Stimulated activated memory B cell treated with anti-CD40 and anti-IgM and Interleukin-4, amounts not matched to agents 10 μg/mL and 1 μg/mL and 100 μg/mL, for 72 hours (primary cell): ENCODE measurements around the gene KIRREL3.
A peak's percentile ranks its signal among the peaks of the same experiment; 100 is the strongest.
"Not testable (repeated sequence)": the region's sequence is repeated elsewhere in the genome, so short reads cannot be mapped to it uniquely, and the experiment has no call there.

Source experiments
- ATAC-seq: fragments of 150-1000 bp; cut with Tn5 transposase; 2 replicates; pipeline ENCODE4 v1.10.0; 2021
- H3K27ac Mint-ChIP-seq: one replicate; pipeline ENCODE4 v1.8.0; 2022; ENCODE audit warnings: mild to moderate bottlenecking, mixed read lengths
- H3K27me3 Mint-ChIP-seq: one replicate; pipeline ENCODE4 v1.8.0; 2022; ENCODE audit warnings: mixed read lengths
- H3K36me3 Mint-ChIP-seq: one replicate; pipeline ENCODE4 v1.8.0; 2022; ENCODE audit warnings: mixed read lengths
- H3K4me1 Mint-ChIP-seq: one replicate; pipeline ENCODE4 v1.8.0; 2022; ENCODE audit warnings: mixed read lengths
- H3K4me3 Mint-ChIP-seq: one replicate; pipeline ENCODE4 v1.8.0; 2022; ENCODE audit warnings: mild to moderate bottlenecking, moderate library complexity, mixed read lengths
- H3K9me3 Mint-ChIP-seq: one replicate; pipeline ENCODE4 v1.8.0; 2022; ENCODE audit warnings: mixed read lengths

Gene KIRREL3

DNA sequence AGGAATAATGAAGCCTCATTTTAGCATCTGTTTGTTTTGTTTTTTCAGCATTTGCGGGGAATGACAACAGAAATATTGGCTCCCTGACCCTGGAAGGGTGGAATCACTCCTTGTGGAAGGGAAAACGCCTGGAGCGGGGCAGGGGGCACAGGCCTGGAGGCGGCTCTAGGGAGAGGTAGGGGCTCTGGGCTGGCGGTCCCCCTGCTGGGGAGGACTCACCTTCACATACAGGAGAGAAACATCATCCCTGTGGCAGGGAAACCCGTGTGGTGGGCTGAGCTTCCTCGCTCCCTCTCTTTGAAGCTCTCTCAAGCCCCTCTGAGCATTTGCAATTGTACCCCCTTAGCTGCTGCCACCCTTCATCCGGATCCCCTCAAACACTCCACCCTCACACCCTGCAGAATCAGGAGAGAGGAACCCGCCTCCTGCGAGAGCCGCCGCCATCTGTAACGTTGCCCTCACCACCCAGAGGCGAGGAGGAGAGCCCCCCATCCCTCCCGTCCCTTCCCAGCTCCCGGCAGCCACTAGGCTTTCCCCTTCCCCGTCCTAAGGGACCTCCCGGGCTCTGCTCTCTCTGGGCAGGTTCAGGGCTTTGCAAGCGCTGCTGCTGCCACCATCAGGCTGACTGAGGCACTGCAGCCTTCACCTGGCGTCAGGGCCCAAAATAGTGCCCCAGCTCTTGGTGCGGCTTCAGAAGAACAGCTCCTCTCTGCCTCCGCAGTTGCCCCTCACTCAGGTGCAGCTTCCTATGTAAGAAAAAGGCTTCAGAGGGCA lies 10.4 kb downstream of the KIRREL3 start:
- Mint-ChIP-seq H3K27me3 (peaks cover 10% of the 10 kb centered on the region), H3K4me1 (no peaks in the 10 kb centered on the region), H3K9me3 (no peaks in the 10 kb centered on the region), H3K36me3 (no peaks in the 10 kb centered on the region), H3K4me3 (no peak overlapping the region), H3K27ac (no peak overlapping the region)
- peak; percentile 35 for ATAC-seq

GRCh38 chr11:126988655-126989054 lies 11.9 kb downstream of the KIRREL3 start:
- Mint-ChIP-seq H3K27ac (no peak overlapping the region), H3K9me3 (no peaks in the 10 kb centered on the region), H3K4me1 (no peaks in the 10 kb centered on the region), H3K27me3 (peaks cover 10% of the 10 kb centered on the region), H3K36me3 (no peaks in the 10 kb centered on the region), H3K4me3 (no peak overlapping the region)
- ATAC-seq, result no peak

DNA sequence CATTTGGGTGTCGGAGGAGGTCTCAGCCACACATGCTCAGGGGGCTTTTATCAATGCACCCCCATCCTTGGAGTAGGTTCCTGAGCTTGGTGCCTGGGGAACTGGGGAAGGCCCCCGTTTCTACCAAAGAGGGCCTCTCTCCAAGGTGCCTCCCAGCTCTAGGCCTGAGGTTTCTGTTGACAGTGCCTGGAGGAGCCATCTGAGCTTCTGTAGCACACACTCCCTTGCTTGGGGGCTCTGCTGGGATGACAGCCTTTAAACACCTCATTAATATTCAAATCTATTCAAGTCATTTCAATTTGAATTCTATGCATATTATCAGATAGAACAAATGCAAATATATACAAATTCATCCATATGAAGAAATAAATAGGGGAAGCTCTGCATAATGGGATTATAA lies 18.9 kb downstream of the KIRREL3 start:
- H3K27me3 Mint-ChIP-seq, result peaks cover 34% of the 10 kb centered on the region
- no peaks in the 10 kb centered on the region for H3K36me3 Mint-ChIP-seq
- no peak overlapping the region for H3K27ac Mint-ChIP-seq
- no peak overlapping the region for H3K4me3 Mint-ChIP-seq
- no peaks in the 10 kb centered on the region for H3K9me3 Mint-ChIP-seq
- no peak for ATAC-seq
- no peaks in the 10 kb centered on the region for H3K4me1 Mint-ChIP-seq

DNA sequence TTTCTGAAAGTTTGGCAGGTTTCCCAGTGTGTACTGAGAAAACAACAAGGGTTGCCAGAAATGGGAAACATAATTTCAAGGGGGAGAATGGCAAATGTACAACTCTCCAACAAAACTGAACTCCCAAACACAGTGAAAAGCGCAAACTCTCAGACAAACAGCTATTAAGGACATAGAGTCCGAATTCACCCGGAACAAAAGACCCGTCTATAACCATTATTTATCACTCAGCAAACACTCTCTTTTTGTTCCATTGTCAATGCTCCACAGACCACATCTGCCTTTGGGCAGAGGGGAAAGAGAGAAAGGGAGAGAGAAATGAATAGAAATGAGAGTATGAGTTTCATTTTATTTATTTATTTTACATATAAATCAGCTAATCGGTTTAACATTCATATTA lies 21.7 kb downstream of the KIRREL3 start:
- H3K9me3 Mint-ChIP-seq, result no peaks in the 10 kb centered on the region
- no peaks in the 10 kb centered on the region for H3K4me1 Mint-ChIP-seq
- no peak for ATAC-seq
- peaks cover 34% of the 10 kb centered on the region for H3K27me3 Mint-ChIP-seq
- no peaks in the 10 kb centered on the region for H3K36me3 Mint-ChIP-seq
- H3K4me3 Mint-ChIP-seq, result no peak overlapping the region
- no peak overlapping the region for H3K27ac Mint-ChIP-seq

DNA sequence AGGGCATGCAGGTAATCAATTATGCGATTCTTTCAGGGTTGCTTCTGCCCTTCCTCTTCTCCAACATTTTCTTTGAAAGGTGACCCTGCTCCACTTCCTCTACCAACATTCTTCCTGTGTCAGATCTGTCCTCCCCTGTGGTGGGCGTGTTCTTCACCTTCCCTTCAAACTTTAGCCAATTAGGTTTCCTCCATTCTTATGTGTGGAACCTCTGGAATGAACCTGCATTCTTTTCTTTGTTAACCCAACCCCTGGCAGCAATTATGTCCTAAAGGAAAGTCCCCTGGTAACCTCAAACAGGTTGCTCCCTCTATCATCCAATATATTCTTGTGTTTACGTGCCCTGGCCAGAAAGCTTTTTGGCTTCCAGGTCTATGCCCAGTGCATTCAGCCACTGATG lies 22.4 kb downstream of the KIRREL3 start:
- Mint-ChIP-seq H3K27ac (no peak overlapping the region), H3K9me3 (no peaks in the 10 kb centered on the region), H3K4me3 (no peak overlapping the region), H3K27me3 (peaks cover 34% of the 10 kb centered on the region), H3K36me3 (no peaks in the 10 kb centered on the region), H3K4me1 (no peaks in the 10 kb centered on the region)
- ATAC-seq, result no peak

- no peak for ATAC-seq
- Mint-ChIP-seq H3K4me1 (no peaks in the 10 kb centered on the region), H3K9me3 (peaks cover 6% of the 10 kb centered on the region), H3K27ac (no peak overlapping the region), H3K36me3 (no peaks in the 10 kb centered on the region), H3K4me3 (no peak overlapping the region), H3K27me3 (peaks cover 27% of the 10 kb centered on the region)
Measured at GRCh38 chr11:126973051-126973450, 27.5 kb downstream of the KIRREL3 start.

GRCh38 chr11:126971305-126971704 lies 29.3 kb downstream of the KIRREL3 start:
- Mint-ChIP-seq H3K27ac (no peak overlapping the region), H3K9me3 (peaks cover 6% of the 10 kb centered on the region), H3K36me3 (no peaks in the 10 kb centered on the region), H3K27me3 (peaks cover 14% of the 10 kb centered on the region), H3K4me3 (no peak overlapping the region), H3K4me1 (no peaks in the 10 kb centered on the region)
- no peak for ATAC-seq

- H3K4me3 Mint-ChIP-seq, result no peak overlapping the region
- H3K27me3 Mint-ChIP-seq, result peaks cover 14% of the 10 kb centered on the region
- ATAC-seq, result no peak
- H3K36me3 Mint-ChIP-seq, result no peaks in the 10 kb centered on the region
- H3K27ac Mint-ChIP-seq, result no peak overlapping the region
- peaks cover 6% of the 10 kb centered on the region for H3K9me3 Mint-ChIP-seq
- no peaks in the 10 kb centered on the region for H3K4me1 Mint-ChIP-seq
Measured at GRCh38 chr11:126969865-126970479, 30.6 kb downstream of the KIRREL3 start.

DNA sequence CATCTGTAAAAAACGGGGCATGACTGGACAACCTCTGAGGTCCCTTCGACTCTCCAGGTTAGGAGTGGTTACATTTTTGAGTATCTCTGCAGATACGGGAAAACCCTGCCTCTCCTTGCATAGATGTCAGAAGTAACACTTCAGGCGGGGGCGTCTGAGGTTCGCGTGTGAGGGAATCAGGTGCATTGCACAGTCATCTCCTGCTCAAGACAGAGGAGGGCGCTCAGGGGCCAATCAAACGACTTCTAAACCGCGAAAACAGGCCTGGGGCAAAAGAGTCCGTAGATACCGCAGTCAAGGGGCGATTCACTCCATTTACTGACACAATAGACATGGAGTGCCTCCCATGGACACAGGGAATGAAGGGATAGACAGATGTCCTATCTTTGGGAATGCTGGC lies 31.7 kb downstream of the KIRREL3 start:
- Mint-ChIP-seq H3K4me3 (no peak overlapping the region), H3K27ac (no peak overlapping the region), H3K27me3 (peaks cover 14% of the 10 kb centered on the region), H3K4me1 (no peaks in the 10 kb centered on the region), H3K9me3 (peaks cover 6% of the 10 kb centered on the region), H3K36me3 (no peaks in the 10 kb centered on the region)
- ATAC-seq, result no peak

- peaks cover 14% of the 10 kb centered on the region for H3K27me3 Mint-ChIP-seq
- H3K4me3 Mint-ChIP-seq, result no peak overlapping the region
- H3K36me3 Mint-ChIP-seq, result no peaks in the 10 kb centered on the region
- no peak overlapping the region for H3K27ac Mint-ChIP-seq
- no peak for ATAC-seq
- no peaks in the 10 kb centered on the region for H3K4me1 Mint-ChIP-seq
- peaks cover 3% of the 10 kb centered on the region for H3K9me3 Mint-ChIP-seq
Measured at GRCh38 chr11:126965331-126965730, 35.2 kb downstream of the KIRREL3 start.

- peaks cover 9% of the 10 kb centered on the region for H3K9me3 Mint-ChIP-seq
- H3K4me1 Mint-ChIP-seq, result no peaks in the 10 kb centered on the region
- H3K27ac Mint-ChIP-seq, result no peak overlapping the region
- H3K4me3 Mint-ChIP-seq, result no peak overlapping the region
- no peak for ATAC-seq
- H3K27me3 Mint-ChIP-seq, result peaks cover 19% of the 10 kb centered on the region
- H3K36me3 Mint-ChIP-seq, result no peaks in the 10 kb centered on the region
Measured at GRCh38 chr11:126963603-126964363, 36.8 kb downstream of the KIRREL3 start.

- peaks cover 9% of the 10 kb centered on the region for H3K9me3 Mint-ChIP-seq
- no peaks in the 10 kb centered on the region for H3K36me3 Mint-ChIP-seq
- no peak overlapping the region for H3K4me3 Mint-ChIP-seq
- no peaks in the 10 kb centered on the region for H3K4me1 Mint-ChIP-seq
- no peak for ATAC-seq
- H3K27me3 Mint-ChIP-seq, result peaks cover 19% of the 10 kb centered on the region
- no peak overlapping the region for H3K27ac Mint-ChIP-seq
Measured at GRCh38 chr11:126963115-126963514, 37.5 kb downstream of the KIRREL3 start.

GRCh38 chr11:126959700-126960099 lies 40.9 kb downstream of the KIRREL3 start:
- ATAC-seq, result no peak
- no peaks in the 10 kb centered on the region for H3K36me3 Mint-ChIP-seq
- H3K4me1 Mint-ChIP-seq, result no peaks in the 10 kb centered on the region
- H3K27me3 Mint-ChIP-seq, result peaks cover 19% of the 10 kb centered on the region
- no peak overlapping the region for H3K27ac Mint-ChIP-seq
- no peak overlapping the region for H3K4me3 Mint-ChIP-seq
- H3K9me3 Mint-ChIP-seq, result peaks cover 9% of the 10 kb centered on the region

- Mint-ChIP-seq H3K27me3 (peaks cover 12% of the 10 kb centered on the region), H3K4me3 (no peak overlapping the region), H3K36me3 (no peaks in the 10 kb centered on the region), H3K27ac (no peak overlapping the region), H3K9me3 (peaks cover 8% of the 10 kb centered on the region), H3K4me1 (no peaks in the 10 kb centered on the region)
- ATAC-seq, result no peak
Measured at GRCh38 chr11:126956635-126957034, 43.9 kb downstream of the KIRREL3 start.

DNA sequence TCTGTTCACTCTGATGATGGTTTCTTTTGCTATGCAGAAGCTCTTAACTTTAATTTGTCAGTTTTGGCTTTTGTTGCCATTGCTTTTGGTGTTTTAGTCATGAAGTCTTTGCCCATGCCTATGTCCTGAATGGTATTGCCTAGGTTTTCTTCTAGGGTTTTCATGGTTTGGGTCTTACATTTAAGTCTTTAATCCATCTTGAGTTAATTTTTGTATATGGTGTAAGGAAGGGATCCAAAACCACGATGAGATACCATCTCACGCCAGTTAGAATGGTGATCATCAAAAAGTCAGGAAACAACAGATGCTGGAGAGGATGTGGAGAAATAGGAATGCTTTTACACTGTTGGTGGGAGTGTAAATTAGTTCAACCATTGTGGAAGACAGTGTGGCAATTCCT lies 48.0 kb downstream of the KIRREL3 start:
- not testable (repeated sequence) for H3K27ac Mint-ChIP-seq, H3K36me3 Mint-ChIP-seq, H3K4me1 Mint-ChIP-seq, H3K27me3 Mint-ChIP-seq, H3K9me3 Mint-ChIP-seq, ATAC-seq, H3K4me3 Mint-ChIP-seq

- peaks cover 3% of the 10 kb centered on the region for H3K9me3 Mint-ChIP-seq
- no peaks in the 10 kb centered on the region for H3K36me3 Mint-ChIP-seq
- H3K27me3 Mint-ChIP-seq, result no peaks in the 10 kb centered on the region
- no peak overlapping the region for H3K4me3 Mint-ChIP-seq
- H3K27ac Mint-ChIP-seq, result no peak overlapping the region
- no peak for ATAC-seq
- no peaks in the 10 kb centered on the region for H3K4me1 Mint-ChIP-seq
Measured at GRCh38 chr11:126951465-126951864, 49.1 kb downstream of the KIRREL3 start.
